ENCODE data around the gene VANGL1. TPM values are rescaled to one million over a fixed set of nuclear protein-coding genes. Genes with fewer than 3 reads are reported as not detected.

Gene VANGL1
- total RNA-seq, 1 experiment from 2014 or later: 10.5 TPM

- H3K27ac Mint-ChIP-seq (ENCODE audit: low read depth, unreplicated experiment): peak overlapping the region; percentile 75
- H3K4me3 Mint-ChIP-seq (ENCODE audit: unreplicated experiment): no peak overlapping the region
- intact Hi-C loops (cut with micrococcal nuclease): no loop called here
- H3K9me3 Mint-ChIP-seq (ENCODE audit: unreplicated experiment): peaks cover 8% of the 10 kb centered on the region
- no TSS peak for BruUV-seq (replicated peaks)
- peaks cover 10% of the 10 kb centered on the region for H3K36me3 Mint-ChIP-seq (ENCODE audit: insufficient read depth, unreplicated experiment)
- ChIA-PET CTCF (interaction anchor here (0.8 to 2.9 kb wide), 4 partner anchors 10 to 352 kb away, joined by 3 to 19 read pairs (median 4); no protein-coding TSS in a partner anchor), POLR2A (interaction anchor here (1.1 to 1.7 kb wide), 3 partner anchors 12 to 26 kb away, joined by 3 to 6 read pairs (median 4); no protein-coding TSS in a partner anchor)
- TF ChIP-seq, protein P1, sequence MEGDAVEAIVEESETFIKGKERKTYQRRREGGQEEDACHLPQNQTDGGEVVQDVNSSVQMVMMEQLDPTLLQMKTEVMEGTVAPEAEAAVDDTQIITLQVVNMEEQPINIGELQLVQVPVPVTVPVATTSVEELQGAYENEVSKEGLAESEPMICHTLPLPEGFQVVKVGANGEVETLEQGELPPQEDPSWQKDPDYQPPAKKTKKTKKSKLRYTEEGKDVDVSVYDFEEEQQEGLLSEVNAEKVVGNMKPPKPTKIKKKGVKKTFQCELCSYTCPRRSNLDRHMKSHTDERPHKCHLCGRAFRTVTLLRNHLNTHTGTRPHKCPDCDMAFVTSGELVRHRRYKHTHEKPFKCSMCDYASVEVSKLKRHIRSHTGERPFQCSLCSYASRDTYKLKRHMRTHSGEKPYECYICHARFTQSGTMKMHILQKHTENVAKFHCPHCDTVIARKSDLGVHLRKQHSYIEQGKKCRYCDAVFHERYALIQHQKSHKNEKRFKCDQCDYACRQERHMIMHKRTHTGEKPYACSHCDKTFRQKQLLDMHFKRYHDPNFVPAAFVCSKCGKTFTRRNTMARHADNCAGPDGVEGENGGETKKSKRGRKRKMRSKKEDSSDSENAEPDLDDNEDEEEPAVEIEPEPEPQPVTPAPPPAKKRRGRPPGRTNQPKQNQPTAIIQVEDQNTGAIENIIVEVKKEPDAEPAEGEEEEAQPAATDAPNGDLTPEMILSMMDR (IDR thresholded peaks at IDR 0.05; ENCODE audit: unreplicated experiment): no peak
- peaks cover 27% of the 10 kb centered on the region for H3K4me1 Mint-ChIP-seq (ENCODE audit: insufficient read depth, unreplicated experiment)
- DNase-seq (ENCODE audit: unreplicated experiment): no peak
- H3K27me3 Mint-ChIP-seq (ENCODE audit: insufficient read depth, unreplicated experiment): no peaks in the 10 kb centered on the region
Observed at GRCh38 chr1:115668579-115668978, 26.8 kb downstream of the VANGL1 start.

GRCh38 chr1:115669002-115669673 is 27.4 kb downstream of the VANGL1 start:
- TF ChIP-seq, protein P1 (IDR thresholded peaks at IDR 0.05; ENCODE audit: unreplicated experiment): no peak
- Mint-ChIP-seq H3K4me3 (ENCODE audit: unreplicated experiment) (no peak overlapping the region), H3K27ac (ENCODE audit: low read depth, unreplicated experiment) (peak overlapping the region; percentile 75), H3K36me3 (ENCODE audit: insufficient read depth, unreplicated experiment) (peaks cover 10% of the 10 kb centered on the region), H3K9me3 (ENCODE audit: unreplicated experiment) (peaks cover 8% of the 10 kb centered on the region), H3K27me3 (ENCODE audit: insufficient read depth, unreplicated experiment) (no peaks in the 10 kb centered on the region), H3K4me1 (ENCODE audit: insufficient read depth, unreplicated experiment) (peaks cover 27% of the 10 kb centered on the region)
- ChIA-PET POLR2A (interaction anchor here (1.1 to 1.7 kb wide), 3 partner anchors 12 to 26 kb away, joined by 3 to 6 read pairs (median 4); no protein-coding TSS in a partner anchor), CTCF (interaction anchor here (0.8 to 2.9 kb wide), 4 partner anchors 9 to 351 kb away, joined by 3 to 19 read pairs (median 4); no protein-coding TSS in a partner anchor)
- BruUV-seq (replicated peaks): no TSS peak
- intact Hi-C loops (cut with micrococcal nuclease): no loop called here
- peak; percentile 81 for DNase-seq (ENCODE audit: unreplicated experiment)

DNA sequence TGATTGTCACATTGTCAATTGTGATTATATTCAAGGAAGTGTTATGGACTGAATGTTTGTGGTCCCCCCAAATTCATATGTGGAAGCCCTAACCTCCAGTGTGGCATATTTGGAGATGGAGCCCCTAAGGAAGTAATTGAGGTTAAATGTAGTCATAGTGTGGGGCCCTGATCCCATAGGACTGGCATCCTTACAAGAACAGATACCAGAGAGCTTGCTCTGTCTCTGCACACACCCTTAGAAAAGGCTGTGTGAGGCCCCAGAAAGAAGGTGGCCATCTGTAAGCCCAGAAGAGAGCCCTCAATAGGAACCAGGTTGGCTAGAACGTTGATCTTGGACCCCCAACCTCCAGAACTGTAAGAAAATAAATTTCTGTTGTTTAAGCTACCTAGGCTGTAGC is 28.1 kb downstream of the VANGL1 start:
- CTCF ChIA-PET: interaction anchor here (0.6 to 2.9 kb wide), 5 partner anchors 19 to 568 kb away, joined by 3 to 19 read pairs (median 3); no protein-coding TSS in a partner anchor
- intact Hi-C loops (cut with micrococcal nuclease): no loop called here
- TF ChIP-seq, protein P1 (IDR thresholded peaks at IDR 0.05; ENCODE audit: unreplicated experiment): no peak

GRCh38 chr1:115670476-115671175 is 28.9 kb downstream of the VANGL1 start:
- Mint-ChIP-seq H3K9me3 (ENCODE audit: unreplicated experiment) (peaks cover 8% of the 10 kb centered on the region), H3K36me3 (ENCODE audit: insufficient read depth, unreplicated experiment) (peaks cover 15% of the 10 kb centered on the region), H3K4me3 (ENCODE audit: unreplicated experiment) (no peak overlapping the region), H3K27me3 (ENCODE audit: insufficient read depth, unreplicated experiment) (no peaks in the 10 kb centered on the region), H3K4me1 (ENCODE audit: insufficient read depth, unreplicated experiment) (peaks cover 20% of the 10 kb centered on the region), H3K27ac (ENCODE audit: low read depth, unreplicated experiment) (no peak overlapping the region)
- CTCF ChIA-PET: interaction anchor here (0.6 to 2.9 kb wide), 5 partner anchors 19 to 569 kb away, joined by 3 to 19 read pairs (median 3); no protein-coding TSS in a partner anchor
- no peak for DNase-seq (ENCODE audit: unreplicated experiment)
- no TSS peak for BruUV-seq (replicated peaks)
- intact Hi-C loops (cut with micrococcal nuclease): no loop called here
- TF ChIP-seq, protein P1 (IDR thresholded peaks at IDR 0.05; ENCODE audit: unreplicated experiment): no peak
- POLR2A ChIA-PET: interaction anchor here (0.6 to 0.9 kb wide), 3 partner anchors 8 to 66 kb away, joined by 3 read pairs; no protein-coding TSS in a partner anchor

More for the DNA sequence above, 28.1 kb downstream of the VANGL1 start:
- peaks cover 8% of the 10 kb centered on the region for H3K9me3 Mint-ChIP-seq (ENCODE audit: unreplicated experiment)
- POLR2A ChIA-PET: interaction anchor here (0.9 kb wide), 2 partner anchors 9 to 10 kb away, joined by 3 read pairs; no protein-coding TSS in a partner anchor
- no peak for DNase-seq (ENCODE audit: unreplicated experiment)
- peaks cover 27% of the 10 kb centered on the region for H3K4me1 Mint-ChIP-seq (ENCODE audit: insufficient read depth, unreplicated experiment)
- H3K36me3 Mint-ChIP-seq (ENCODE audit: insufficient read depth, unreplicated experiment): peaks cover 15% of the 10 kb centered on the region
- H3K27ac Mint-ChIP-seq (ENCODE audit: low read depth, unreplicated experiment): no peak overlapping the region
- H3K4me3 Mint-ChIP-seq (ENCODE audit: unreplicated experiment): no peak overlapping the region
- no peaks in the 10 kb centered on the region for H3K27me3 Mint-ChIP-seq (ENCODE audit: insufficient read depth, unreplicated experiment)
- BruUV-seq (replicated peaks): no TSS peak

Measured in MCF 10A (cell line).